A673 (cell line): ENCODE results near the gene PNKD.

Source experiments
- CTCF ChIP-seq: fragments of 300-800, 200-600 bp; sonication (generic); conservative IDR thresholded peaks from 2 replicates; pipeline ENCODE4 v1.5.1; 2017; ENCODE audit warnings: low read depth, mild to moderate bottlenecking, antibody characterized with exemption, low read length, moderate library complexity, mixed read lengths
- EZH2 ChIP-seq: fragments of 200-600 bp; sonication (generic); IDR thresholded peaks from 2 replicates; pipeline ENCODE4 v1.6.1; 2017; ENCODE audit warnings: borderline replicate concordance, low read depth, mild to moderate bottlenecking, mixed read lengths, antibody characterized with exemption, low read length; ENCODE audit not compliant: poor library complexity, severe bottlenecking

GRCh38 chr2:218289639-218290315 lies 19.5 kb downstream of the PNKD start:
- TF ChIP-seq CTCF = no peak
- TF ChIP-seq EZH2 = no peak
